Lower leg skin (tissue), 3 donors: Measurements from ENCODE around the gene EPS8L1.

Experiments
- CTCF ChIP-seq, 3 donors: fragments of 450-650 bp; IDR thresholded peaks; one replicate each; pipeline ENCODE4 v1.5.1; 2016; ENCODE audit warnings: antibody characterized with exemption in 3 of 3, mild to moderate bottlenecking in 3 of 3, moderate library complexity in 2 of 3
- POLR2A ChIP-seq, 2 donors: fragments of 450-650 bp; IDR thresholded peaks; one replicate each; pipeline ENCODE4 v1.6.1; 2016 to 2017; ENCODE audit warnings: antibody characterized with exemption in 2 of 2, mild to moderate bottlenecking in 1 of 2, moderate library complexity in 1 of 2

- TF ChIP-seq POLR2A (IDR thresholded peaks at IDR 0.05) (no peak), CTCF (IDR thresholded peaks at IDR 0.05) (no peak)
These were observed 19.8 kb downstream of the EPS8L1 start for GRCh38 chr19:55095260-55096060.
